GM19239 (cell line): ENCODE measurements around the gene ZDHHC8.

ENCODE experiments used
- DNase-seq: peaks from one replicate; pipeline ENCODE4 v3.0.0; 2011; ENCODE audit warnings: low spot score; ENCODE audit not compliant: insufficient read length
- FAIRE-seq: peaks from 2 replicates; lab custom pipeline; 2011; peaks lifted over from hg19 to GRCh38; lab: Jason Lieb, UNC

The ZDHHC8 gene

GRCh38 chr22:20174785-20175596 is 43.4 kb downstream of the ZDHHC8 start:
- FAIRE-seq: no peak
- no peak for DNase-seq

GRCh38 chr22:20175597-20175900 is 43.9 kb downstream of the ZDHHC8 start:
- FAIRE-seq (no peak), DNase-seq (no peak)

- FAIRE-seq: no peak
- DNase-seq: no peak
Observed at GRCh38 chr22:20176421-20177085, 44.9 kb downstream of the ZDHHC8 start.

GRCh38 chr22:20177217-20177911 is 45.8 kb downstream of the ZDHHC8 start:
- FAIRE-seq: no peak

GRCh38 chr22:20178075-20178914 is 46.7 kb downstream of the ZDHHC8 start:
- FAIRE-seq: no peak
- no peak for DNase-seq

More at GRCh38 chr22:20177217-20177911, 45.8 kb downstream of the ZDHHC8 start:
- no peak for DNase-seq

GRCh38 chr22:20178915-20179227 is 47.3 kb downstream of the ZDHHC8 start:
- FAIRE-seq: no peak
- DNase-seq: no peak

- no peak for FAIRE-seq
- DNase-seq: no peak
Observed at GRCh38 chr22:20179455-20180244, 48.0 kb downstream of the ZDHHC8 start.

- no peak for DNase-seq
- no peak for FAIRE-seq
Observed at GRCh38 chr22:20180245-20180630, 48.6 kb downstream of the ZDHHC8 start.

GRCh38 chr22:20180640-20181039 is 49.0 kb downstream of the ZDHHC8 start:
- no peak for FAIRE-seq
- no peak for DNase-seq

GRCh38 chr22:20181194-20181883 is 49.7 kb downstream of the ZDHHC8 start:
- no peak for FAIRE-seq
- no peak for DNase-seq

- no peak for FAIRE-seq
- no peak for DNase-seq
Observed at GRCh38 chr22:20181884-20182236, 50.3 kb downstream of the ZDHHC8 start.

GRCh38 chr22:20182365-20182764 is 50.8 kb downstream of the ZDHHC8 start:
- no peak for DNase-seq
- no peak for FAIRE-seq

- FAIRE-seq: no peak
- DNase-seq: no peak
Observed at GRCh38 chr22:20183101-20183500, 51.5 kb downstream of the ZDHHC8 start.

GRCh38 chr22:20183823-20184222 is 52.2 kb downstream of the ZDHHC8 start:
- no peak for FAIRE-seq
- no peak for DNase-seq

- FAIRE-seq: no peak
Observed at GRCh38 chr22:20184501-20185165, 53.0 kb downstream of the ZDHHC8 start.

GRCh38 chr22:20185750-20186149 is 54.1 kb downstream of the ZDHHC8 start:
- FAIRE-seq: no peak
- DNase-seq: no peak

More at GRCh38 chr22:20184501-20185165, 53.0 kb downstream of the ZDHHC8 start:
- no peak for DNase-seq

- DNase-seq (no peak), FAIRE-seq (no peak)
Observed at GRCh38 chr22:20186183-20186870, 54.7 kb downstream of the ZDHHC8 start.

- no peak for FAIRE-seq
- DNase-seq: no peak
Observed at GRCh38 chr22:20186871-20187546, 55.4 kb downstream of the ZDHHC8 start.
